GM11168 (cell line): ENCODE results near the gene CCL2.
"Not testable (repeated sequence)": the region's sequence is repeated elsewhere in the genome, so short reads cannot be mapped to it uniquely, and the experiment has no call there.

Source experiments
- in situ Hi-C: fragments of 300-500 bp; cut with MboI; formaldehyde crosslinking; loops from one replicate; pipeline ENCODE4 v1.12.0; 2022; ENCODE audit warnings: low sequenced_read_pairs; ENCODE audit not compliant: unreplicated experiment

Gene CCL2

GRCh38 chr17:34254651-34255380, at the start of gene CCL2:
Gene CCL2, plus strand, starts transcription at chr17:34255285. Its CDS starts 65 bp downstream, at chr17:34255350.
- in situ Hi-C loops, result no loop called here

GRCh38 chr17:34205401-34205800, 49.7 kb upstream of the CCL2 start:
- in situ Hi-C loops, result no loop called here

GRCh38 chr17:34206569-34206968, 48.5 kb upstream of the CCL2 start:
- in situ Hi-C loops, result no loop called here

GRCh38 chr17:34207572-34207971, 47.5 kb upstream of the CCL2 start:
- in situ Hi-C loops, result no loop called here

- in situ Hi-C loops, result no loop called here
Observed at GRCh38 chr17:34218748-34219147, 36.3 kb upstream of the CCL2 start.

GRCh38 chr17:34219405-34219804, 35.7 kb upstream of the CCL2 start:
- in situ Hi-C loops, result no loop called here

- in situ Hi-C loops, result no loop called here
Observed at GRCh38 chr17:34220045-34220751, 34.9 kb upstream of the CCL2 start.

GRCh38 chr17:34220752-34221395, 34.2 kb upstream of the CCL2 start:
- in situ Hi-C loops, result no loop called here

GRCh38 chr17:34221411-34221810, 33.7 kb upstream of the CCL2 start:
- in situ Hi-C loops, result no loop called here

- in situ Hi-C loops, result no loop called here
Observed at GRCh38 chr17:34222722-34223497, 32.2 kb upstream of the CCL2 start.

GRCh38 chr17:34225046-34225445, 30.0 kb upstream of the CCL2 start:
- in situ Hi-C loops, result no loop called here

- in situ Hi-C loops, result no loop called here
Observed at GRCh38 chr17:34226011-34226743, 28.9 kb upstream of the CCL2 start.

GRCh38 chr17:34226744-34227034, 28.4 kb upstream of the CCL2 start:
- in situ Hi-C loops, result no loop called here

GRCh38 chr17:34227293-34227692, 27.8 kb upstream of the CCL2 start:
- in situ Hi-C loops, result not testable (repeated sequence)

- in situ Hi-C loops, result no loop called here
Observed at GRCh38 chr17:34227707-34228106, 27.4 kb upstream of the CCL2 start.

GRCh38 chr17:34228781-34229180, 26.3 kb upstream of the CCL2 start:
- in situ Hi-C loops, result no loop called here

GRCh38 chr17:34230342-34230741, 24.7 kb upstream of the CCL2 start:
- in situ Hi-C loops, result no loop called here

- in situ Hi-C loops, result no loop called here
Observed at GRCh38 chr17:34234616-34235015, 20.5 kb upstream of the CCL2 start.

GRCh38 chr17:34235389-34236028, 19.6 kb upstream of the CCL2 start:
- in situ Hi-C loops, result no loop called here
